Testis (tissue), 2 donors: ENCODE results near the gene ID3.

Source experiments
- CTCF ChIP-seq, 3 experiments: fragments of 450-650 bp in 2 of 3; fragments of 200-600 bp in 1 of 3; sonication (generic) in 1 of 3; IDR thresholded peaks; one replicate each; pipeline ENCODE4 v1.5.1; 2016 to 2019; ENCODE audit warnings: antibody characterized with exemption in 3 of 3, mild to moderate bottlenecking in 2 of 3, moderate library complexity in 1 of 3
- POLR2A ChIP-seq: fragments of 450-650 bp; IDR thresholded peaks from one replicate; pipeline ENCODE4 v1.6.1; 2017; ENCODE audit warnings: antibody characterized with exemption, mild to moderate bottlenecking, moderate library complexity

GRCh38 chr1:23555986-23556634, 3.2 kb downstream of the ID3 start:
- TF ChIP-seq POLR2A (no peak), CTCF (IDR thresholded peaks at IDR 0.05) (no peak)
